K562 (cell line): ENCODE measurements around the gene ZAP70. TPM values are rescaled to one million over a fixed set of nuclear protein-coding genes. Genes with fewer than 3 reads are reported as not detected.
A peak's percentile ranks its signal among the peaks of the same experiment; 100 is the strongest.

Experiments used
- ARID3B ChIP-seq: fragments of 250-450 bp; sonication (Bioruptor Pico); IDR thresholded peaks from 2 replicates; pipeline ENCODE4 v1.4.0; 2020; ENCODE audit warnings: borderline replicate concordance
- BDP1 ChIP-seq: IDR thresholded peaks from 3 replicates; pipeline ENCODE4 v1.6.1; 2011; ENCODE audit not compliant: insufficient read length, insufficient read depth
- CBX3 ChIP-seq, 2 experiments: IDR thresholded peaks; 1 replicate in 1 of 2; 2 replicates in 1 of 2; pipeline ENCODE4 v1.6.1; 2012; ENCODE audit warnings: inconsistent platforms in 2 of 2, low read length in 2 of 2, borderline replicate concordance in 1 of 2, control low read depth in 1 of 2
- GTF2A2 ChIP-seq: IDR thresholded peaks from 2 replicates; pipeline ENCODE4 v1.6.1; 2016; ENCODE audit warnings: mild to moderate bottlenecking, missing genetic modification characterization, missing compliant biosample characterization
- GTF2E2 ChIP-seq: fragments of 200-800 bp; sonication (Bioruptor generic); IDR thresholded peaks from 2 replicates; pipeline ENCODE4 v1.6.1; 2016; ENCODE audit warnings: missing genetic modification characterization, missing compliant biosample characterization
- ILK ChIP-seq: fragments of 450-650 bp; IDR thresholded peaks from 2 replicates; pipeline ENCODE4 v1.6.1; 2016; ENCODE audit warnings: missing genetic modification characterization, low read depth, mild to moderate bottlenecking, missing compliant biosample characterization, moderate library complexity, borderline replicate concordance
- MAZ ChIP-seq, 2 experiments: fragments of 450-650 bp in 1 of 2; sonication (generic) in 1 of 2; formaldehyde crosslinking; IDR thresholded peaks in 1 of 2; conservative IDR thresholded peaks in 1 of 2; 2 replicates each; pipeline versions ENCODE4 v1.4.0 to v1.5.0; 2020; ENCODE audit warnings: mild to moderate bottlenecking in 1 of 2, missing genetic modification reagents in 1 of 2
- NR3C1 ChIP-seq: sonication (generic); formaldehyde crosslinking; IDR thresholded peaks from 2 replicates; pipeline ENCODE4 v1.8.1; 2022; ENCODE audit warnings: missing genetic modification reagents
- RBBP5 ChIP-seq: fragments of 200-600 bp; sonication (generic); IDR thresholded peaks from 2 replicates; pipeline ENCODE4 v1.6.1; 2012; ENCODE audit warnings: borderline replicate concordance, mild to moderate bottlenecking, low read length, control low read depth, inconsistent platforms; ENCODE audit not compliant: insufficient read depth, poor library complexity, severe bottlenecking
- SMAD1 ChIP-seq: fragments of 150-350 bp; IDR thresholded peaks from 2 replicates; pipeline ENCODE4 v1.6.1; 2014; ENCODE audit warnings: low read length, low read depth; ENCODE audit not compliant: partially characterized antibody
- ZNF134 ChIP-seq: fragments of 250-450 bp; sonication (Bioruptor Pico); conservative IDR thresholded peaks from 2 replicates; pipeline ENCODE4 v1.4.0; 2020
- ZNF165 ChIP-seq: fragments of 250-450 bp; sonication (Bioruptor Pico); IDR thresholded peaks from 2 replicates; pipeline ENCODE4 v1.4.0; 2020; ENCODE audit warnings: borderline replicate concordance
- ZNF324 ChIP-seq: fragments of 250-450 bp; sonication (Bioruptor Pico); IDR thresholded peaks from 2 replicates; pipeline ENCODE4 v1.4.0; 2020; ENCODE audit warnings: mild to moderate bottlenecking
- ZNF436 ChIP-seq: fragments of 250-450, 450-650 bp; sonication (Bioruptor Pico); formaldehyde crosslinking; IDR thresholded peaks from 2 replicates; pipeline ENCODE4 v1.7.0; 2020; ENCODE audit warnings: mild to moderate bottlenecking
- ZNF695 ChIP-seq: fragments of 450-650 bp; formaldehyde crosslinking; IDR thresholded peaks from 2 replicates; pipeline ENCODE4 v1.4.0; 2020; ENCODE audit warnings: mild to moderate bottlenecking, moderate library complexity
- ZNF707 ChIP-seq: fragments of 250-450 bp; sonication (Bioruptor Pico); conservative IDR thresholded peaks from 2 replicates; pipeline ENCODE4 v1.8.0; 2022; ENCODE audit warnings: inconsistent platforms, mild to moderate bottlenecking, moderate library complexity
- polyA plus RNA-seq, 8 experiments: library from polyadenylated mRNA; depleted of rRNA in 4 of 8; stranded (reverse) in 5 of 8; unstranded in 3 of 8; fragments of >200 nt; fragmentation: Nextera tagmentation in 2 of 8; fragmentation: Illumina TruSeq in 1 of 8; extraction: Ambion mirVana in 2 of 8; extraction: Trizol in 1 of 8; gene quantifications; 2 replicates each; pipeline versions ENCODE4 v1.2.1 to v1.2.3, GENCODE V29; 2011 to 2014; ENCODE audit warnings: inconsistent platforms in 1 of 8, missing spikeins in 1 of 8
- total RNA-seq, 7 experiments: library from RNA; depleted of rRNA in 6 of 7; stranded (reverse); fragments of >200 nt in 6 of 7; fragmentation: Illumina TruSeq in 2 of 7; extraction: Trizol in 2 of 7; gene quantifications; 2 replicates each; pipeline versions ENCODE4 v1.2.1 to v1.2.3, GENCODE V29; 2011 to 2021; ENCODE audit warnings: low replicate concordance in 1 of 7
- TF ChIP-seq, protein P1 (sequence below): sonication (generic); formaldehyde crosslinking; IDR thresholded peaks from 2 replicates; pipeline ENCODE4 v1.8.1; 2023; ENCODE audit warnings: mild to moderate bottlenecking, missing genetic modification reagents, moderate library complexity
- TF ChIP-seq, protein P2 (sequence below): IDR thresholded peaks from 2 replicates; pipeline ENCODE4 v1.6.1; 2011; ENCODE audit warnings: borderline replicate concordance, low read depth, mild to moderate bottlenecking, moderate library complexity, low read length; ENCODE audit not compliant: insufficient read depth, poor library complexity, severe bottlenecking
- TF ChIP-seq, protein P3 (sequence below): sonication (generic); IDR thresholded peaks from 2 replicates; pipeline ENCODE4 v1.6.1; 2016

ZAP70 gene
- total and polyA plus RNA-seq, 9 of the 15 experiments (the other 6 are each of a cell fraction or from before 2014, with no cell fraction given) = 0.06 to 0.80 (median 0.21) TPM; not detected in 1

DNA sequence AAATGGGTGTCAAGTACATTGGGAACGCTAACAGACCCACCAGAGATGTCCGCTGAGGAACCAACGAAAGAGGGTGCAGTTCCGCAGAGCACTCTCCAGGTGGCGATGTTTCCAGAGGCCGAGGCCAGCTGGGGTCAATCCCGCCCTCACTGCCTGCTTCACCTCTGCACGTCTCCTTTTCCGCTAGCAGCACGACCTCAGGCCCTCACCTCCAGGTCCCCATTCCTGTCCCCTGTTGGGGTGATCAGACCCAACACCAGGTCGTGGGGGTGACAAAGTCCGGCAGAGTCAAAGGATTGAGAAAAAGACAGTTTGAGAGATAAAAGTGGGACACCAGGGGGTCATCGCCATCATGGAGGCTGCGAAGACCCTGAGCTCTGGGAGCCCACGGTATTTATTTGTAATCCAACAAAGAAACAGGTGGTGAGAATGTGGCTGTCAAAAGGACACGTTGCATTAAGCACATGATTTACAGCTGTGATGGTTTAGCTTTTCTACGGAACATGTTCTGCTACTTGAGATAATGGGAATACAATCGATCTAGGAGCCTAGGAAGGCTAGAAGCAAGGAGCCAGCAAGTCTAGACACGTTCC, 27.3 kb downstream of the ZAP70 start (continued):
- TF ChIP-seq ZNF436 (no peak), ZNF134 (CRISPR knock-in tag) (0 out of 2 replicates have a peak, but pooled peaks have one; percentile 16), ZNF707 (CRISPR knock-in tag) (no peak), ZNF324 (CRISPR knock-in tag) (no peak), GTF2E2 (tag) (no peak), ILK (tag) (no peak), ZNF695 (CRISPR knock-in tag) (no peak), GTF2A2 (no peak), CBX3 (IDR thresholded peaks at IDR 0.05; ENCODE audit: borderline replicate concordance in 1 of 2, low read length in 2 of 2) (peak in 1 of 2 experiments; percentile 49; a peak in 1 of 3 replicates), MAZ (CRISPR knock-in tag; conservative IDR thresholded peaks at IDR 0.05 in 1 of 2, IDR thresholded peaks at IDR 0.05 in 1 of 2) (no peak), SMAD1 (no peak), BDP1 (no peak), NR3C1 (CRISPR knock-in tag) (no peak), ARID3B (CRISPR knock-in tag) (no peak), RBBP5 (no peak), ZNF165 (CRISPR knock-in tag) (no peak)
- TF ChIP-seq, protein P1, sequence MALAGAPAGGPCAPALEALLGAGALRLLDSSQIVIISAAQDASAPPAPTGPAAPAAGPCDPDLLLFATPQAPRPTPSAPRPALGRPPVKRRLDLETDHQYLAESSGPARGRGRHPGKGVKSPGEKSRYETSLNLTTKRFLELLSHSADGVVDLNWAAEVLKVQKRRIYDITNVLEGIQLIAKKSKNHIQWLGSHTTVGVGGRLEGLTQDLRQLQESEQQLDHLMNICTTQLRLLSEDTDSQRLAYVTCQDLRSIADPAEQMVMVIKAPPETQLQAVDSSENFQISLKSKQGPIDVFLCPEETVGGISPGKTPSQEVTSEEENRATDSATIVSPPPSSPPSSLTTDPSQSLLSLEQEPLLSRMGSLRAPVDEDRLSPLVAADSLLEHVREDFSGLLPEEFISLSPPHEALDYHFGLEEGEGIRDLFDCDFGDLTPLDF (CRISPR knock-in tag) = no peak
- TF ChIP-seq, protein P2, sequence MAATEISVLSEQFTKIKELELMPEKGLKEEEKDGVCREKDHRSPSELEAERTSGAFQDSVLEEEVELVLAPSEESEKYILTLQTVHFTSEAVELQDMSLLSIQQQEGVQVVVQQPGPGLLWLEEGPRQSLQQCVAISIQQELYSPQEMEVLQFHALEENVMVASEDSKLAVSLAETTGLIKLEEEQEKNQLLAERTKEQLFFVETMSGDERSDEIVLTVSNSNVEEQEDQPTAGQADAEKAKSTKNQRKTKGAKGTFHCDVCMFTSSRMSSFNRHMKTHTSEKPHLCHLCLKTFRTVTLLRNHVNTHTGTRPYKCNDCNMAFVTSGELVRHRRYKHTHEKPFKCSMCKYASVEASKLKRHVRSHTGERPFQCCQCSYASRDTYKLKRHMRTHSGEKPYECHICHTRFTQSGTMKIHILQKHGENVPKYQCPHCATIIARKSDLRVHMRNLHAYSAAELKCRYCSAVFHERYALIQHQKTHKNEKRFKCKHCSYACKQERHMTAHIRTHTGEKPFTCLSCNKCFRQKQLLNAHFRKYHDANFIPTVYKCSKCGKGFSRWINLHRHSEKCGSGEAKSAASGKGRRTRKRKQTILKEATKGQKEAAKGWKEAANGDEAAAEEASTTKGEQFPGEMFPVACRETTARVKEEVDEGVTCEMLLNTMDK = peak; percentile 35
- TF ChIP-seq, protein P3, sequence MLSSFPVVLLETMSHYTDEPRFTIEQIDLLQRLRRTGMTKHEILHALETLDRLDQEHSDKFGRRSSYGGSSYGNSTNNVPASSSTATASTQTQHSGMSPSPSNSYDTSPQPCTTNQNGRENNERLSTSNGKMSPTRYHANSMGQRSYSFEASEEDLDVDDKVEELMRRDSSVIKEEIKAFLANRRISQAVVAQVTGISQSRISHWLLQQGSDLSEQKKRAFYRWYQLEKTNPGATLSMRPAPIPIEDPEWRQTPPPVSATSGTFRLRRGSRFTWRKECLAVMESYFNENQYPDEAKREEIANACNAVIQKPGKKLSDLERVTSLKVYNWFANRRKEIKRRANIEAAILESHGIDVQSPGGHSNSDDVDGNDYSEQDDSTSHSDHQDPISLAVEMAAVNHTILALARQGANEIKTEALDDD = no peak
